DND-41 (cell line): ENCODE results near the gene ZAP70.

Source experiments
- ATAC-seq: fragments of 200-7000 bp; cut with Tn5 transposase; 3 replicates; pipeline ENCODE4 v1.9.1; 2021; ENCODE audit warnings: low read depth; ENCODE audit not compliant: insufficient read depth
- DNase-seq: peaks from one replicate; pipeline ENCODE4 v3.0.0-alpha.2; 2020
- H2AFZ ChIP-seq: 2 replicates; pipeline ENCODE4 v1.6.0; 2012; ENCODE audit warnings: low read depth, low read length
- H3K27ac ChIP-seq: 2 replicates; pipeline ENCODE4 v1.5.1; 2012; ENCODE audit warnings: low read length, inconsistent platforms
- H3K27me3 ChIP-seq: fragments of 200-600 bp; sonication (generic); 2 replicates; pipeline ENCODE4 v1.6.0; 2012; ENCODE audit warnings: low read length, mild to moderate bottlenecking, inconsistent platforms; ENCODE audit not compliant: insufficient read depth, poor library complexity
- H3K36me3 ChIP-seq: 2 replicates; pipeline ENCODE4 v1.5.1; 2012; ENCODE audit warnings: low read length, inconsistent platforms; ENCODE audit not compliant: insufficient read depth
- H3K4me1 ChIP-seq: 2 replicates; pipeline ENCODE4 v1.5.1; 2012; ENCODE audit warnings: mild to moderate bottlenecking, low read length; ENCODE audit not compliant: insufficient read depth
- H3K4me2 ChIP-seq: 2 replicates; pipeline ENCODE4 v1.6.0; 2012; ENCODE audit warnings: mild to moderate bottlenecking, moderate library complexity, low read length, inconsistent platforms; ENCODE audit not compliant: insufficient read depth
- H3K4me3 ChIP-seq, 2 experiments: fragments of 200-600 bp in 1 of 2; shearing (Covaris generic) in 1 of 2; 2 replicates each; pipeline ENCODE4 v1.5.1; 2012 to 2016; ENCODE audit warnings: inconsistent platforms in 2 of 2, low read length in 2 of 2, mild to moderate bottlenecking in 2 of 2, low read depth in 1 of 2, moderate library complexity in 1 of 2
- H3K79me2 ChIP-seq: 2 replicates; pipeline ENCODE4 v1.6.0; 2012; ENCODE audit warnings: low read length, inconsistent platforms; ENCODE audit not compliant: insufficient read depth
- H3K9ac ChIP-seq: 2 replicates; pipeline ENCODE4 v1.6.0; 2012; ENCODE audit warnings: low read depth, mild to moderate bottlenecking, inconsistent platforms, low read length, moderate library complexity
- H3K9me3 ChIP-seq: 2 replicates; pipeline ENCODE4 v1.5.1; 2012; ENCODE audit warnings: low read length, moderate library complexity, mild to moderate bottlenecking, inconsistent platforms; ENCODE audit not compliant: insufficient read depth, severe bottlenecking
- H4K20me1 ChIP-seq: 2 replicates; pipeline ENCODE4 v1.6.0; 2012; ENCODE audit warnings: low read length; ENCODE audit not compliant: insufficient read depth
- CTCF ChIP-seq: IDR thresholded peaks from 2 replicates; pipeline ENCODE4 v1.5.1; 2012; ENCODE audit warnings: borderline replicate concordance, low read length, moderate library complexity, mild to moderate bottlenecking; ENCODE audit not compliant: poor library complexity, severe bottlenecking; ENCODE audit errors: extremely low read depth
- EZH2 ChIP-seq: IDR thresholded peaks from 3 replicates; pipeline ENCODE4 v1.6.1; 2012; ENCODE audit warnings: borderline replicate concordance, low read depth, mild to moderate bottlenecking, moderate library complexity, low read length, inconsistent platforms; ENCODE audit not compliant: severe bottlenecking

The ZAP70 gene

DNA sequence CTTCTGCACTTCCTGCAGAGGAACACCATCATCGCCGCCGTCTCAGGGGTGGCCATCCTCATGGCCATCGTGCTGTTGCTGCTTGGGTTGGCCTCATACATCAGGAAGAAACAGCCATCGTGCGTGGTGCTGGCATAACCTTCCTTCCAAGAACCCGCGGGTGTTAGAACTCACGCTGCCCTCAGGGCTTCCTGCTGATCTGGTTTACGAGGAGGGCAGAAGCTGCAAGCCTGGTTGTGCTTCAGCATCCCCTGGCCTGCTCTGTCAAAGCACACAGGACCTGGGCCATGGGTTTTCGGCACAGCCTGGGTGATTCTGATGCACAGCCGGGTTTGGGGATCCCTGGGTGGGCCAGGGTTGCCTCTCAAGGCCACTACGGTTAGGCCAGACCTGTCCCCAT, 12.2 kb upstream of the ZAP70 start:
- Histone ChIP-seq H2AFZ (no peak overlapping the region), H3K79me2 (no peaks in the 10 kb centered on the region), H3K27me3 (no peaks in the 10 kb centered on the region), H3K36me3 (no peaks in the 10 kb centered on the region), H3K4me2 (no peak overlapping the region), H3K9ac (no peak overlapping the region), H3K4me3 (no peak overlapping the region), H4K20me1 (no peaks in the 10 kb centered on the region), H3K4me1 (peaks cover 12% of the 10 kb centered on the region), H3K9me3 (no peaks in the 10 kb centered on the region), H3K27ac (no peak overlapping the region; the same call in 1 of the 2 replicates)
- TF ChIP-seq CTCF: no peak
- no peak for TF ChIP-seq EZH2
- DNase-seq: no peak
- ATAC-seq: no peak

DNA sequence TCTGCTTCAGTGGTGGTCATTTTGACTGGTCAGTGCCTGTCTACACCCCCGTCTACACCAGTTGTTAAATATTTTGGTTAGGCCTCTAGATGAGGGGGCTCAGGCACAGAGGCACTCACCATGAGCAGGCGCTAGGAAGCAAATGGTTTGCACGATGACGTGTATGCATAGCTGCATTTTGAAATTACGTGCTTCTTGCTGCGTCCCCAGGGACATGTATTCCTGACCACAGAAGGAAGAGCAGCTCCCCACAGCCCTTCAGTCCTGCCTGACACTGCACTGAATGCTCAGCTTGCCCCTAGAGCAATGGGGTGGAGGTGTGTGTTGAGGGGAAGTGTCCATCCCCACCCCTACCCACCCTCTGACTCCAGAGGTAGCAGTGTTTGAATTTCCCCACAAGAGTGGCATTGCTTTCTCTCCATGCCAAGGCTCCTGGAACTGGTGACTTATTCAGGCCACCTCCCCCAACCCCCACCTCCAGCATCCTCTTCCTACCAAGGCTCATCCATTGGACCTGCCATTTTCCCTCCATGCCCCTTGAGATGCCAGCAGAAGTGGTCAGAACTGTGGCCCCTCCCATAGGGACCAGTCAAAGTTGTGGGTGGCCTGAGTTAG, 11.4 kb upstream of the ZAP70 start:
- ATAC-seq (no peak), DNase-seq (no peak)
- no peaks in the 10 kb centered on the region for H4K20me1 ChIP-seq
- no peaks in the 10 kb centered on the region for H3K9me3 ChIP-seq
- no peaks in the 10 kb centered on the region for H3K27me3 ChIP-seq
- TF ChIP-seq EZH2 (no peak), CTCF (no peak)
- no peak overlapping the region for H3K4me3 ChIP-seq
- no peak overlapping the region for H2AFZ ChIP-seq
- H3K4me1 ChIP-seq: peaks cover 9% of the 10 kb centered on the region
- H3K27ac ChIP-seq: no peak overlapping the region
- H3K79me2 ChIP-seq: no peaks in the 10 kb centered on the region
- no peak overlapping the region for H3K9ac ChIP-seq
- H3K36me3 ChIP-seq: no peaks in the 10 kb centered on the region
- H3K4me2 ChIP-seq: no peak overlapping the region

DNA sequence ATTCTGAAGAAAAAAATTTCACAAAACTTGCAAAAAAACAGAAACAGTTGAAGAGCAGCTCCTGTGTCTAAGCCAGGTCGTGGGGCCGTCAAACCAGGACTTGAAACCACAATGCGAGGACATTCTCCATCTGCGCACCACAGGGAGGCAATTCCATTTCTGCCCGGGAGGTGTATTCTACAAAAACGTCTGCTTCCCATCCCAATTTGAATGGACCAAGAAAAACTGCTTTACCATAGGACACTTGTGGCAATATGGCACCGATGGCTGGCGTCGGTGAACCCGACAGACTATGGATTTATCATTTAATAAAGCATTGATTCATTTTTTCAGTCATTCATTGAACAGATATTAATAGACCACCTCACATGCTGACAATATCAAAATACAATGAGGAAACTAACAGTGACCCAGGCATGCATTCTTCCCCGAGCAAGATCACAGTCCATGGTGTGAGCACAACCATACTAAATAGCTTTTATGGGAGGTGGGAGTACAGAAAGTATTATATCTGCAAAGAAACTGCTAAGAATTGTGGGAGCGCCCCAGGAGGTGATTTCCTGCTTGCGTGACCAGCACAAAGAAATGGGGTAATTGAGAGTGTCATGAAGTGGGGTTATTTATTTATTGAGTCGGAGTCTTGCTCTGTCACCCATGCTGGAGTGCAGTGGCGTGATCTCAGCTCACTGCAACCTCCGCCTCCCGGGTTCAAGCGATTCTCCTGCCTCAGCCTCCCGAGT, 10.5 kb upstream of the ZAP70 start:
- H2AFZ ChIP-seq: no peak overlapping the region
- H3K9me3 ChIP-seq: no peaks in the 10 kb centered on the region
- no peaks in the 10 kb centered on the region for H4K20me1 ChIP-seq
- H3K36me3 ChIP-seq: no peaks in the 10 kb centered on the region
- no peak for DNase-seq
- no peaks in the 10 kb centered on the region for H3K79me2 ChIP-seq
- no peak overlapping the region for H3K4me2 ChIP-seq
- no peaks in the 10 kb centered on the region for H3K27me3 ChIP-seq
- no peak for TF ChIP-seq EZH2
- no peak for TF ChIP-seq CTCF
- no peak overlapping the region for H3K9ac ChIP-seq
- no peak overlapping the region for H3K27ac ChIP-seq
- ATAC-seq: no peak
- no peak overlapping the region for H3K4me3 ChIP-seq
- peaks cover 6% of the 10 kb centered on the region; the same call in 1 of the 2 replicates for H3K4me1 ChIP-seq
